ENCODE results near the gene DPY19L1.
A peak's percentile ranks its signal among the peaks of the same experiment; 100 is the strongest.
"Not testable (repeated sequence)": the region's sequence is repeated elsewhere in the genome, so short reads cannot be mapped to it uniquely, and the experiment has no call there.

DPY19L1 gene

GRCh38 chr7:34939175-34939574, 98.1 kb downstream of the DPY19L1 start:
- no peak overlapping the region for H3K27ac ChIP-seq
- no peak for TF ChIP-seq CTCF (conservative IDR thresholded peaks at IDR 0.05)

GRCh38 chr7:34935735-34936165, 101.5 kb downstream of the DPY19L1 start:
- not testable (repeated sequence) for H3K27ac ChIP-seq

GRCh38 chr7:34931739-34932138, 105.5 kb downstream of the DPY19L1 start:
- TF ChIP-seq CTCF (conservative IDR thresholded peaks at IDR 0.05): no peak

GRCh38 chr7:34929783-34930182, 107.5 kb downstream of the DPY19L1 start:
- not testable (repeated sequence) for H3K27ac ChIP-seq

More at GRCh38 chr7:34931739-34932138, 105.5 kb downstream of the DPY19L1 start:
- H3K27ac ChIP-seq: no peak overlapping the region

- no peak overlapping the region for H3K27ac ChIP-seq
- no peak for TF ChIP-seq CTCF (conservative IDR thresholded peaks at IDR 0.05)
Observed at GRCh38 chr7:34928560-34928959, 108.7 kb downstream of the DPY19L1 start.

- TF ChIP-seq CTCF (conservative IDR thresholded peaks at IDR 0.05): peak; percentile 30
- H3K27ac ChIP-seq: no peak overlapping the region
Observed at GRCh38 chr7:34928052-34928451, 109.2 kb downstream of the DPY19L1 start.

- H3K27ac ChIP-seq: not testable (repeated sequence)
Observed at GRCh38 chr7:34920470-34920869, 116.8 kb downstream of the DPY19L1 start.

GRCh38 chr7:34919038-34919437, 118.2 kb downstream of the DPY19L1 start:
- H3K27ac ChIP-seq: not testable (repeated sequence)

GRCh38 chr7:34918198-34918861, 119.0 kb downstream of the DPY19L1 start:
- H3K27ac ChIP-seq: not testable (repeated sequence)

GRCh38 chr7:34917515-34917914, 119.8 kb downstream of the DPY19L1 start:
- not testable (repeated sequence) for H3K27ac ChIP-seq

- no peak for TF ChIP-seq CTCF (conservative IDR thresholded peaks at IDR 0.05)
- no peak overlapping the region for H3K27ac ChIP-seq
Observed at GRCh38 chr7:34916267-34916666, 121.0 kb downstream of the DPY19L1 start.

All from VCaP (cell line).